WTC11 (cell line): ENCODE measurements around the gene MYH16. TPM values are rescaled to one million over a fixed set of nuclear protein-coding genes. Genes with fewer than 3 reads are reported as not detected.
A peak's percentile ranks its signal among the peaks of the same experiment; 100 is the strongest.

Experiments
- ATAC-seq: fragments of 200-7000 bp; cut with Tn5 transposase; 2 replicates; pipeline ENCODE4 v1.10.0; 2021; ENCODE audit warnings: mild to moderate bottlenecking, moderate library complexity
- CTCF ChIA-PET: fragments of 300-600 bp; sonication (Branson Sonifier 250); formaldehyde crosslinking; loops from one replicate; lab custom pipeline; 2021; ENCODE audit warnings: antibody characterized with exemption; lab: Charles Lee
- POLR2A ChIA-PET: fragments of 350-600 bp; sonication (Branson Sonifier 250); formaldehyde crosslinking; loops from one replicate; lab custom pipeline; 2021; ENCODE audit warnings: antibody characterized with exemption; lab: Charles Lee
- DNase-seq: peaks from one replicate; pipeline ENCODE4 v3.0.0; 2021; ENCODE audit warnings: low spot score
- H3K27ac Mint-ChIP-seq: 2 replicates; pipeline ENCODE4 v1.8.0; 2021; ENCODE audit warnings: mixed read lengths
- H3K27me3 Mint-ChIP-seq: 2 replicates; pipeline ENCODE4 v1.8.0; 2021; ENCODE audit warnings: low read depth, mild to moderate bottlenecking, moderate library complexity, mixed read lengths
- H3K36me3 Mint-ChIP-seq: 2 replicates; pipeline ENCODE4 v1.8.0; 2021; ENCODE audit warnings: mixed read lengths
- H3K4me1 Mint-ChIP-seq: 2 replicates; pipeline ENCODE4 v1.8.0; 2022; ENCODE audit warnings: mixed read lengths
- H3K4me3 Mint-ChIP-seq: 2 replicates; pipeline ENCODE4 v1.8.0; 2021; ENCODE audit warnings: mild to moderate bottlenecking, moderate library complexity, mixed read lengths
- H3K9me3 Mint-ChIP-seq: 2 replicates; pipeline ENCODE4 v1.8.0; 2021; ENCODE audit warnings: mixed read lengths
- HMGXB4 ChIP-seq: sonication (generic); formaldehyde crosslinking; IDR thresholded peaks from 2 replicates; pipeline ENCODE4 v1.8.1; 2023; ENCODE audit warnings: mild to moderate bottlenecking, moderate library complexity, missing genetic modification reagents
- JAZF1 ChIP-seq: fragments of 250-450 bp; sonication (Bioruptor Pico); IDR thresholded peaks from 2 replicates; pipeline ENCODE4 v1.9.0; 2021; ENCODE audit warnings: moderate library complexity, mild to moderate bottlenecking, inconsistent platforms
- NR1H2 ChIP-seq: sonication (generic); formaldehyde crosslinking; IDR thresholded peaks from 2 replicates; pipeline ENCODE4 v1.9.0; 2021; ENCODE audit warnings: mild to moderate bottlenecking, moderate library complexity, missing genetic modification reagents
- USF2 ChIP-seq: sonication (generic); formaldehyde crosslinking; IDR thresholded peaks from 2 replicates; pipeline ENCODE4 v1.8.1; 2023; ENCODE audit warnings: mild to moderate bottlenecking, missing genetic modification reagents, moderate library complexity
- ZNF423 ChIP-seq: fragments of 250-450 bp; sonication (Bioruptor Pico); IDR thresholded peaks from 2 replicates; pipeline ENCODE4 v2.1.2; 2022; ENCODE audit warnings: mild to moderate bottlenecking, moderate library complexity
- total RNA-seq: library from RNA; stranded (reverse); gene quantifications from 3 replicates; pipeline ENCODE4 v1.2.3, GENCODE V29; 2021
- TF ChIP-seq, protein P1 (sequence below): sonication (generic); formaldehyde crosslinking; IDR thresholded peaks from 2 replicates; pipeline ENCODE4 v1.8.0; 2023; ENCODE audit warnings: missing genetic modification reagents, mild to moderate bottlenecking, borderline replicate concordance
- TF ChIP-seq, protein P2 (sequence below): sonication (generic); formaldehyde crosslinking; IDR thresholded peaks from 2 replicates; pipeline ENCODE4 v1.8.1; 2023; ENCODE audit warnings: mild to moderate bottlenecking, missing genetic modification reagents, moderate library complexity
- TF ChIP-seq, protein P3 (sequence below): sonication (generic); formaldehyde crosslinking; IDR thresholded peaks from 2 replicates; pipeline ENCODE4 v1.8.0; 2023; ENCODE audit warnings: mild to moderate bottlenecking, missing genetic modification reagents
- TF ChIP-seq, protein P4 (sequence below): fragments of 250-450 bp; sonication (Bioruptor Pico); IDR thresholded peaks from 2 replicates; pipeline ENCODE4 v1.9.0; 2021; ENCODE audit warnings: mild to moderate bottlenecking, borderline replicate concordance

MYH16 gene
- total RNA-seq, 1 experiment from 2014 or later, result not detected

GRCh38 chr7:99249985-99250575, 22.6 kb upstream of the MYH16 start (continued):
- TF ChIP-seq, protein P1, sequence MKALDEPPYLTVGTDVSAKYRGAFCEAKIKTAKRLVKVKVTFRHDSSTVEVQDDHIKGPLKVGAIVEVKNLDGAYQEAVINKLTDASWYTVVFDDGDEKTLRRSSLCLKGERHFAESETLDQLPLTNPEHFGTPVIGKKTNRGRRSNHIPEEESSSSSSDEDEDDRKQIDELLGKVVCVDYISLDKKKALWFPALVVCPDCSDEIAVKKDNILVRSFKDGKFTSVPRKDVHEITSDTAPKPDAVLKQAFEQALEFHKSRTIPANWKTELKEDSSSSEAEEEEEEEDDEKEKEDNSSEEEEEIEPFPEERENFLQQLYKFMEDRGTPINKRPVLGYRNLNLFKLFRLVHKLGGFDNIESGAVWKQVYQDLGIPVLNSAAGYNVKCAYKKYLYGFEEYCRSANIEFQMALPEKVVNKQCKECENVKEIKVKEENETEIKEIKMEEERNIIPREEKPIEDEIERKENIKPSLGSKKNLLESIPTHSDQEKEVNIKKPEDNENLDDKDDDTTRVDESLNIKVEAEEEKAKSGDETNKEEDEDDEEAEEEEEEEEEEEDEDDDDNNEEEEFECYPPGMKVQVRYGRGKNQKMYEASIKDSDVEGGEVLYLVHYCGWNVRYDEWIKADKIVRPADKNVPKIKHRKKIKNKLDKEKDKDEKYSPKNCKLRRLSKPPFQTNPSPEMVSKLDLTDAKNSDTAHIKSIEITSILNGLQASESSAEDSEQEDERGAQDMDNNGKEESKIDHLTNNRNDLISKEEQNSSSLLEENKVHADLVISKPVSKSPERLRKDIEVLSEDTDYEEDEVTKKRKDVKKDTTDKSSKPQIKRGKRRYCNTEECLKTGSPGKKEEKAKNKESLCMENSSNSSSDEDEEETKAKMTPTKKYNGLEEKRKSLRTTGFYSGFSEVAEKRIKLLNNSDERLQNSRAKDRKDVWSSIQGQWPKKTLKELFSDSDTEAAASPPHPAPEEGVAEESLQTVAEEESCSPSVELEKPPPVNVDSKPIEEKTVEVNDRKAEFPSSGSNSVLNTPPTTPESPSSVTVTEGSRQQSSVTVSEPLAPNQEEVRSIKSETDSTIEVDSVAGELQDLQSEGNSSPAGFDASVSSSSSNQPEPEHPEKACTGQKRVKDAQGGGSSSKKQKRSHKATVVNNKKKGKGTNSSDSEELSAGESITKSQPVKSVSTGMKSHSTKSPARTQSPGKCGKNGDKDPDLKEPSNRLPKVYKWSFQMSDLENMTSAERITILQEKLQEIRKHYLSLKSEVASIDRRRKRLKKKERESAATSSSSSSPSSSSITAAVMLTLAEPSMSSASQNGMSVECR (CRISPR knock-in tag), result no peak
- no peak for TF ChIP-seq USF2
- TF ChIP-seq, protein P2, sequence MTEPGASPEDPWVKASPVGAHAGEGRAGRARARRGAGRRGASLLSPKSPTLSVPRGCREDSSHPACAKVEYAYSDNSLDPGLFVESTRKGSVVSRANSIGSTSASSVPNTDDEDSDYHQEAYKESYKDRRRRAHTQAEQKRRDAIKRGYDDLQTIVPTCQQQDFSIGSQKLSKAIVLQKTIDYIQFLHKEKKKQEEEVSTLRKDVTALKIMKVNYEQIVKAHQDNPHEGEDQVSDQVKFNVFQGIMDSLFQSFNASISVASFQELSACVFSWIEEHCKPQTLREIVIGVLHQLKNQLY (CRISPR knock-in tag), result no peak
- no peak for TF ChIP-seq JAZF1 (CRISPR knock-in tag)
- TF ChIP-seq HMGXB4, result no peak
- TF ChIP-seq NR1H2 (CRISPR knock-in tag), result no peak

DNA sequence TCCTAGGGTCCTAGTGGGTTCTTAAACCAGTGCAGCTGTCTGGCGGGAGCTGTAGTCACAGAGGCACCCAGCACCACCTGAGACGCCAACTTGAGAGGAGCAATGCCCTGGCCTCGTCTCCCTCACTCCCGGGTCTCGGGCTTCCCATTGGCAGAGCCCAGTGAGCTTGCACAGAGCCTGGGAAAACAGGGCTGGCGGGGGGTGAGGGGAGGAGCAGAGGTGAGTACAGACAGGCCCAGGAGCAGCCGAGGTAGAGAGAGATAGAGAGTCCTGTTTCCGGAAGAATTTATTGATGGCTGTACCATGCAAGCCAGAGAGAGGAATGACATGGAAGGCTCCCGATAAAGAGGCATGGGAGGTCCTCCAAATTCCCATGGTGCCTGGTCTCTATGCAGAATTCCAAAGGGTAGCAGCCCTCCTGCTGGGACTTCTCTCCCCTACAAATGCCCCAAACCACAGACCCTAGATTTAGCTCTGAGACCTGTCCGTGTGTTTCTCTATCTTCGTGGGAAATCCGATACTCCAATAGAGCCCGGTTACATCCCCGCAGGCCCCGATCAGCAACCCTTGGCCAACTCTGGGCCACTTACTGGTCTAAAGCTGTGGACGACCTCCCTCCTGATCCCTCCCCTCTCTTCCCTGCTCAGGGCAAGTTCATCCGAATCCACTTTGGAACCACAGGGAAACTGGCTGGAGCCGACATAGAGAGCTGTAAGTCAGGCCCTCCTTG, 20.3 kb upstream of the MYH16 start:
- peak; percentile 85 for ATAC-seq
- Mint-ChIP-seq H3K36me3 (no peaks in the 10 kb centered on the region), H3K4me3 (no peak overlapping the region), H3K4me1 (peaks cover 10% of the 10 kb centered on the region), H3K9me3 (no peaks in the 10 kb centered on the region), H3K27ac (no peak overlapping the region), H3K27me3 (no peaks in the 10 kb centered on the region; the same call in 1 of the 2 replicates)
- ChIA-PET CTCF (no interaction called here), POLR2A (no interaction called here)
- TF ChIP-seq, protein P3, sequence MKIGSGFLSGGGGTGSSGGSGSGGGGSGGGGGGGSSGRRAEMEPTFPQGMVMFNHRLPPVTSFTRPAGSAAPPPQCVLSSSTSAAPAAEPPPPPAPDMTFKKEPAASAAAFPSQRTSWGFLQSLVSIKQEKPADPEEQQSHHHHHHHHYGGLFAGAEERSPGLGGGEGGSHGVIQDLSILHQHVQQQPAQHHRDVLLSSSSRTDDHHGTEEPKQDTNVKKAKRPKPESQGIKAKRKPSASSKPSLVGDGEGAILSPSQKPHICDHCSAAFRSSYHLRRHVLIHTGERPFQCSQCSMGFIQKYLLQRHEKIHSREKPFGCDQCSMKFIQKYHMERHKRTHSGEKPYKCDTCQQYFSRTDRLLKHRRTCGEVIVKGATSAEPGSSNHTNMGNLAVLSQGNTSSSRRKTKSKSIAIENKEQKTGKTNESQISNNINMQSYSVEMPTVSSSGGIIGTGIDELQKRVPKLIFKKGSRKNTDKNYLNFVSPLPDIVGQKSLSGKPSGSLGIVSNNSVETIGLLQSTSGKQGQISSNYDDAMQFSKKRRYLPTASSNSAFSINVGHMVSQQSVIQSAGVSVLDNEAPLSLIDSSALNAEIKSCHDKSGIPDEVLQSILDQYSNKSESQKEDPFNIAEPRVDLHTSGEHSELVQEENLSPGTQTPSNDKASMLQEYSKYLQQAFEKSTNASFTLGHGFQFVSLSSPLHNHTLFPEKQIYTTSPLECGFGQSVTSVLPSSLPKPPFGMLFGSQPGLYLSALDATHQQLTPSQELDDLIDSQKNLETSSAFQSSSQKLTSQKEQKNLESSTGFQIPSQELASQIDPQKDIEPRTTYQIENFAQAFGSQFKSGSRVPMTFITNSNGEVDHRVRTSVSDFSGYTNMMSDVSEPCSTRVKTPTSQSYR (CRISPR knock-in tag), result no peak
- TF ChIP-seq, protein P4, sequence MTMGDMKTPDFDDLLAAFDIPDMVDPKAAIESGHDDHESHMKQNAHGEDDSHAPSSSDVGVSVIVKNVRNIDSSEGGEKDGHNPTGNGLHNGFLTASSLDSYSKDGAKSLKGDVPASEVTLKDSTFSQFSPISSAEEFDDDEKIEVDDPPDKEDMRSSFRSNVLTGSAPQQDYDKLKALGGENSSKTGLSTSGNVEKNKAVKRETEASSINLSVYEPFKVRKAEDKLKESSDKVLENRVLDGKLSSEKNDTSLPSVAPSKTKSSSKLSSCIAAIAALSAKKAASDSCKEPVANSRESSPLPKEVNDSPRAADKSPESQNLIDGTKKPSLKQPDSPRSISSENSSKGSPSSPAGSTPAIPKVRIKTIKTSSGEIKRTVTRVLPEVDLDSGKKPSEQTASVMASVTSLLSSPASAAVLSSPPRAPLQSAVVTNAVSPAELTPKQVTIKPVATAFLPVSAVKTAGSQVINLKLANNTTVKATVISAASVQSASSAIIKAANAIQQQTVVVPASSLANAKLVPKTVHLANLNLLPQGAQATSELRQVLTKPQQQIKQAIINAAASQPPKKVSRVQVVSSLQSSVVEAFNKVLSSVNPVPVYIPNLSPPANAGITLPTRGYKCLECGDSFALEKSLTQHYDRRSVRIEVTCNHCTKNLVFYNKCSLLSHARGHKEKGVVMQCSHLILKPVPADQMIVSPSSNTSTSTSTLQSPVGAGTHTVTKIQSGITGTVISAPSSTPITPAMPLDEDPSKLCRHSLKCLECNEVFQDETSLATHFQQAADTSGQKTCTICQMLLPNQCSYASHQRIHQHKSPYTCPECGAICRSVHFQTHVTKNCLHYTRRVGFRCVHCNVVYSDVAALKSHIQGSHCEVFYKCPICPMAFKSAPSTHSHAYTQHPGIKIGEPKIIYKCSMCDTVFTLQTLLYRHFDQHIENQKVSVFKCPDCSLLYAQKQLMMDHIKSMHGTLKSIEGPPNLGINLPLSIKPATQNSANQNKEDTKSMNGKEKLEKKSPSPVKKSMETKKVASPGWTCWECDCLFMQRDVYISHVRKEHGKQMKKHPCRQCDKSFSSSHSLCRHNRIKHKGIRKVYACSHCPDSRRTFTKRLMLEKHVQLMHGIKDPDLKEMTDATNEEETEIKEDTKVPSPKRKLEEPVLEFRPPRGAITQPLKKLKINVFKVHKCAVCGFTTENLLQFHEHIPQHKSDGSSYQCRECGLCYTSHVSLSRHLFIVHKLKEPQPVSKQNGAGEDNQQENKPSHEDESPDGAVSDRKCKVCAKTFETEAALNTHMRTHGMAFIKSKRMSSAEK (CRISPR knock-in tag), result no peak
- TF ChIP-seq ZNF423, result no peak
- peak; percentile 42 for DNase-seq
